H1 (cell line): ENCODE data around the gene CDIPT. TPM values are rescaled to one million over a fixed set of nuclear protein-coding genes. Genes with fewer than 3 reads are reported as not detected.

Experiments
- CTCF ChIA-PET: fragments of 300-600 bp; sonication (Branson Sonifier 250); formaldehyde crosslinking; loops from one replicate; lab custom pipeline; 2021; ENCODE audit not compliant: partially characterized antibody; lab: Charles Lee
- POLR2A ChIA-PET: fragments of 300-600 bp; sonication (Branson Sonifier 250); formaldehyde crosslinking; loops from one replicate; lab custom pipeline; 2021; ENCODE audit warnings: inconsistent platforms; ENCODE audit not compliant: partially characterized antibody; lab: Charles Lee
- DNase-seq, 2 experiments: peaks; one replicate each; pipeline versions ENCODE4 v3.0.0 to v3.0.0-alpha.2; 2010 to 2022; ENCODE audit warnings: low spot score in 2 of 2, low read depth in 1 of 2, mixed read lengths in 1 of 2
- FAIRE-seq: peaks from 2 replicates; lab custom pipeline; 2011; peaks lifted over from hg19 to GRCh38; lab: Jason Lieb, UNC
- H2AFZ ChIP-seq: 2 replicates; pipeline ENCODE4 v1.8.1; 2012; ENCODE audit warnings: low read length, inconsistent platforms
- H2AK5ac ChIP-seq: 2 replicates; pipeline ENCODE4 v1.6.1; 2013; ENCODE audit warnings: low read depth, low read length
- H2BK120ac ChIP-seq: replicated peaks from 2 replicates; pipeline ENCODE3; 2013; ENCODE audit warnings: low read depth, low read length, inconsistent platforms
- H2BK12ac ChIP-seq: 2 replicates; pipeline ENCODE4 v1.6.1; 2013; ENCODE audit warnings: low read depth, low read length
- H2BK15ac ChIP-seq: 2 replicates; pipeline ENCODE4 v1.6.1; 2013; ENCODE audit warnings: low read length
- H2BK20ac ChIP-seq: 2 replicates; pipeline ENCODE4 v1.6.1; 2013; ENCODE audit warnings: low read length
- H2BK5ac ChIP-seq: 2 replicates; pipeline ENCODE4 v1.6.1; 2013; ENCODE audit warnings: low read depth, low read length
- H3K14ac ChIP-seq: 2 replicates; pipeline ENCODE4 v1.6.1; 2013; ENCODE audit warnings: inconsistent platforms; ENCODE audit not compliant: insufficient read length
- H3K18ac ChIP-seq: 2 replicates; pipeline ENCODE4 v1.6.1; 2013; ENCODE audit warnings: low read length; ENCODE audit errors: extremely low read depth
- H3K23ac ChIP-seq: 2 replicates; pipeline ENCODE4 v1.6.1; 2013; ENCODE audit warnings: inconsistent platforms; ENCODE audit not compliant: insufficient read length
- H3K23me2 ChIP-seq: 2 replicates; pipeline ENCODE4 v1.6.1; 2013; ENCODE audit warnings: low read depth, low read length
- H3K27ac ChIP-seq: 2 replicates; pipeline ENCODE4 v1.6.1; 2011; ENCODE audit warnings: low read depth, low read length, inconsistent platforms
- H3K27me3 ChIP-seq, 4 experiments: replicated peaks in 1 of 4; 1 replicate in 1 of 4; 2 replicates in 3 of 4; pipeline versions ENCODE4 v1.6.1 to v1.8.1; 2011 to 2013; ENCODE audit warnings: low read length in 3 of 4, mild to moderate bottlenecking in 3 of 4, inconsistent platforms in 2 of 4, mixed read lengths in 2 of 4, moderate library complexity in 1 of 4; ENCODE audit not compliant: control insufficient read depth in 3 of 4, insufficient read depth in 3 of 4; ENCODE audit errors: extremely low read depth in 1 of 4
- H3K36me3 ChIP-seq, 4 experiments: 2 replicates each; pipeline versions ENCODE4 v1.6.1 to v1.8.1; 2011 to 2013; ENCODE audit warnings: mild to moderate bottlenecking in 4 of 4, low read length in 3 of 4, moderate library complexity in 2 of 4, control low read depth in 1 of 4, inconsistent platforms in 1 of 4; ENCODE audit not compliant: insufficient read depth in 4 of 4, control insufficient read depth in 2 of 4
- H3K4ac ChIP-seq: replicated peaks from 2 replicates; pipeline ENCODE3; 2013; ENCODE audit warnings: low read length, low read depth, mixed read lengths, inconsistent platforms; ENCODE audit not compliant: insufficient read length
- H3K4me1 ChIP-seq, 4 experiments: replicated peaks in 1 of 4; 1 replicate in 1 of 4; 2 replicates in 3 of 4; pipeline versions ENCODE4 v1.6.1 to v1.8.1; 2011 to 2013; ENCODE audit warnings: low read length in 3 of 4, inconsistent platforms in 2 of 4, mixed read lengths in 1 of 4; ENCODE audit not compliant: insufficient read depth in 4 of 4, control insufficient read depth in 3 of 4
- H3K4me2 ChIP-seq, 2 experiments: 2 replicates each; pipeline versions ENCODE4 v1.6.1 to v1.8.1; 2011 to 2013; ENCODE audit warnings: low read depth in 2 of 2, low read length in 2 of 2, control low read depth in 1 of 2, inconsistent platforms in 1 of 2, mild to moderate bottlenecking in 1 of 2; ENCODE audit not compliant: insufficient read depth in 1 of 2
- H3K4me3 ChIP-seq, 4 experiments: fragments of 200-600, 300-600 bp in 1 of 4; sonication (generic), shearing (Covaris generic), sonication (Bioruptor Twin) in 1 of 4; 2 replicates each; pipeline versions ENCODE4 v1.5.1 to v1.8.1; 2011 to 2016; ENCODE audit warnings: low read length in 4 of 4, low read depth in 3 of 4, control low read depth in 2 of 4, inconsistent platforms in 2 of 4, mild to moderate bottlenecking in 2 of 4, mixed read lengths in 1 of 4, moderate library complexity in 1 of 4; ENCODE audit not compliant: insufficient read depth in 2 of 4; ENCODE audit errors: extremely low read depth in 1 of 4
- H3K56ac ChIP-seq: replicated peaks from 2 replicates; pipeline ENCODE3; 2013; ENCODE audit warnings: low read depth, mild to moderate bottlenecking, mixed read lengths, low read length, inconsistent platforms; ENCODE audit not compliant: insufficient read length
- H3K79me1 ChIP-seq: 2 replicates; pipeline ENCODE4 v1.6.1; 2013; ENCODE audit warnings: low read depth, low read length, control low read depth
- H3K79me2 ChIP-seq, 2 experiments: 2 replicates each; pipeline versions ENCODE4 v1.6.1 to v1.8.1; 2012 to 2013; ENCODE audit warnings: low read length in 2 of 2, mild to moderate bottlenecking in 2 of 2, inconsistent platforms in 1 of 2; ENCODE audit not compliant: insufficient read depth in 2 of 2, control insufficient read depth in 1 of 2
- H3K9ac ChIP-seq, 4 experiments: replicated peaks in 1 of 4; 1 replicate in 1 of 4; 2 replicates in 3 of 4; pipeline versions ENCODE4 v1.6.1 to v1.8.1; 2011 to 2013; ENCODE audit warnings: low read depth in 3 of 4, low read length in 3 of 4, control low read depth in 2 of 4, mild to moderate bottlenecking in 2 of 4, moderate library complexity in 2 of 4, inconsistent platforms in 1 of 4; ENCODE audit errors: extremely low read depth in 1 of 4
- H3K9me3 ChIP-seq, 2 experiments: 2 replicates each; pipeline versions ENCODE4 v1.6.1 to v1.8.1; 2012 to 2013; ENCODE audit warnings: mild to moderate bottlenecking in 2 of 2, moderate library complexity in 2 of 2, control low read depth in 1 of 2, inconsistent platforms in 1 of 2, low read depth in 1 of 2, low read length in 1 of 2, mixed read lengths in 1 of 2; ENCODE audit not compliant: insufficient read depth in 2 of 2
- H4K20me1 ChIP-seq, 2 experiments: replicated peaks in 1 of 2; 2 replicates each; pipeline versions ENCODE3 to v1.8.1; 2011 to 2013; ENCODE audit warnings: inconsistent platforms in 2 of 2, low read length in 2 of 2, mild to moderate bottlenecking in 1 of 2; ENCODE audit not compliant: insufficient read depth in 2 of 2, control insufficient read depth in 1 of 2
- H4K5ac ChIP-seq: 2 replicates; pipeline ENCODE4 v1.6.1; 2013; ENCODE audit warnings: low read length, low read depth, mixed read lengths, inconsistent platforms; ENCODE audit not compliant: insufficient read length
- H4K8ac ChIP-seq: 2 replicates; pipeline ENCODE4 v1.8.0; 2013; ENCODE audit warnings: mild to moderate bottlenecking, moderate library complexity, low read length, inconsistent platforms; ENCODE audit not compliant: insufficient read depth; ENCODE audit errors: extremely low read depth
- H4K91ac ChIP-seq: replicated peaks from 2 replicates; pipeline ENCODE3; 2013; ENCODE audit warnings: low read length, mixed read lengths, inconsistent platforms; ENCODE audit not compliant: insufficient read length
- CREB1 ChIP-seq: IDR thresholded peaks from 2 replicates; pipeline ENCODE4 v1.6.1; 2012; ENCODE audit warnings: inconsistent platforms
- EP300 ChIP-seq, 2 experiments: IDR thresholded peaks; 1 replicate in 1 of 2; 2 replicates in 1 of 2; pipeline ENCODE4 v1.6.1; 2011 to 2012; ENCODE audit warnings: low read depth in 2 of 2, low read length in 2 of 2, mild to moderate bottlenecking in 2 of 2, borderline replicate concordance in 1 of 2, inconsistent platforms in 1 of 2, moderate library complexity in 1 of 2
- HDAC6 ChIP-seq: IDR thresholded peaks from one replicate; pipeline ENCODE4 v1.7.1; 2012; ENCODE audit warnings: low read depth, mild to moderate bottlenecking, inconsistent platforms, low read length, moderate library complexity
- KDM1A ChIP-seq: fragments of 200-600, 300-600 bp; sonication (generic); IDR thresholded peaks from 2 replicates; pipeline ENCODE4 v1.7.1; 2016; ENCODE audit warnings: mild to moderate bottlenecking, low read length, borderline replicate concordance
- NANOG ChIP-seq: IDR thresholded peaks from 2 replicates; pipeline ENCODE4 v1.6.1; 2011; ENCODE audit warnings: low read length, low read depth, mild to moderate bottlenecking, inconsistent platforms; ENCODE audit not compliant: insufficient read depth, poor library complexity, severe bottlenecking
- SP4 ChIP-seq: IDR thresholded peaks from 2 replicates; pipeline ENCODE4 v1.6.1; 2012; ENCODE audit warnings: low read length, inconsistent platforms
- WGBS, 2 experiments: shearing (Covaris generic) in 1 of 2; methylation state at CpG; one replicate each; pipeline versions ENCODE4 v1.1.6 to v1.1.7; 2013 to 2015; ENCODE audit warnings: low lambda C conversion rate in 2 of 2, mixed read lengths in 2 of 2, inconsistent platforms in 1 of 2, low coverage in 1 of 2, missing lambda C conversion rate in 1 of 2; ENCODE audit not compliant: insufficient replicate concordance in 2 of 2, insufficient coverage in 1 of 2, insufficient read length in 1 of 2; ENCODE audit errors: extremely low coverage in 1 of 2, missing lambda C conversion rate in 1 of 2; 5-methylcytosine and 5-hydroxymethylcytosine counted together
- polyA plus RNA-seq, 7 experiments: library from polyadenylated mRNA; depleted of rRNA in 3 of 7; stranded (reverse) in 5 of 7; unstranded in 2 of 7; fragments of >200 nt in 5 of 7; fragments of 200-250 nt in 2 of 7; gene quantifications; 1 replicate in 5 of 7; 2 replicates in 1 of 7; 4 replicates in 1 of 7; pipeline versions ENCODE4 v1.2.1 to v1.2.3, GENCODE V29; 2011 to 2013; ENCODE audit warnings: missing spikeins in 2 of 7, mixed read lengths in 2 of 7
- total RNA-seq: library from RNA; stranded (reverse); fragmentation: NEBNext Ultra II Directional; extraction: Animal tissue kit (Norgen Biotek cat#: 25700); gene quantifications from 2 replicates; pipeline ENCODE4 v1.2.1, GENCODE V29; 2021

The CDIPT gene
- total and polyA plus RNA-seq, 2 of the 8 experiments (the other 6 are each of a cell fraction or from before 2014, with no cell fraction given), result 69.2 to 140 TPM

DNA sequence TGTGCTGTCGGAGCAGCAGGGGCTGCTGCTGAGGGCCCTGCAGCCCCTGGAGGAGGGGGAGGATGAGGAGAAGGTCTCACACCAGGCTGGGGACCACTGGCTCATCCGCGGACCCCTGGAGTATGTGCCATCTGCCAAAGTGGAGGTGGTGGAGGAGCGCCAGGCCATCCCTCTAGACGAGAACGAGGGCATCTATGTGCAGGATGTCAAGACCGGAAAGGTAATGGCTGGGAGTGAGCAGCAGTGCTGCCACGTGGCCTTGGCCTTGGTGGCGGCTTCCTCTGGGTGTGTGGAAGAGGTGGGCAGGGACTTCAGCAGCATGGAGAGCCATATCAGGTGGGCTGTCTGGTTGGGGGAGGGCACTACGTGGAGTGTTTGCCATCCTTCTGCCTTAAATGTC lies 22.8 kb downstream of the CDIPT start:
- POLR2A ChIA-PET, result interaction anchor here (0.6 to 12.7 kb wide), 3 partner anchors 15 to 140 kb away, joined by 3 to 167 read pairs (median 3); partner anchors contain the start of genes MVP and PAGR1
- TF ChIP-seq HDAC6 (no peak), KDM1A (no peak), CREB1 (no peak), NANOG (no peak), EP300 (IDR thresholded peaks at IDR 0.05; ENCODE audit: borderline replicate concordance in 1 of 2, low read depth in 2 of 2, low read length in 2 of 2) (no peak), SP4 (no peak)

More for the DNA sequence above, 22.8 kb downstream of the CDIPT start:
- DNase-seq (no peak), FAIRE-seq (no peak)
- Histone ChIP-seq H3K79me1 (no peaks in the 10 kb centered on the region), H3K56ac (no peak overlapping the region), H2AK5ac (no peak overlapping the region), H3K23ac (no peak overlapping the region), H2BK5ac (no peak overlapping the region), H2BK120ac (no peak overlapping the region), H3K4me3 (no peak overlapping the region), H3K23me2 (no peaks in the 10 kb centered on the region), H3K4ac (no peak overlapping the region), H3K18ac (no peak overlapping the region), H4K20me1 (no peaks in the 10 kb centered on the region), H4K91ac (no peak overlapping the region), H2BK15ac (no peak overlapping the region), H3K9me3 (no peaks in the 10 kb centered on the region), H3K79me2 (no peaks in the 10 kb centered on the region), H4K5ac (no peak overlapping the region), H4K8ac (no peak overlapping the region), H3K9ac (peak overlapping the region in 1 of 4 experiments; percentile 32; a peak in 1 of 7 replicates), H2BK12ac (no peak overlapping the region; the same call in 1 of the 2 replicates), H2AFZ (no peak overlapping the region), H3K27ac (no peak overlapping the region), H3K14ac (no peak overlapping the region), H2BK20ac (no peak overlapping the region), H3K36me3 (no peaks in the 10 kb centered on the region), H3K27me3 (no peaks in the 10 kb centered on the region), H3K4me1 (no peaks in the 10 kb centered on the region; a peak in 1 of 7 replicates), H3K4me2 (no peak overlapping the region)
- WGBS, 2 experiments, result 89% methylated on average over 10 of the region's 10 CpGs; no CpG with 5 or more reads in 1 of the 2 experiments
- CTCF ChIA-PET, result interaction anchor here (1.1 to 4.2 kb wide), 5 partner anchors 10 to 191 kb away, joined by 3 to 28 read pairs (median 4); partner anchors contain the start of genes MAZ and TLCD3B
